Thyroid gland (tissue), 4 donors: Measurements from ENCODE around the gene CDKL5. TPM values are rescaled to one million over a fixed set of nuclear protein-coding genes. Genes with fewer than 3 reads are reported as not detected.

Experiments
- DNase-seq, 2 donors: peaks; one replicate each; pipeline ENCODE4 v3.0.0-alpha.2; 2019
- H3K27ac ChIP-seq, 3 donors: fragments of 200-600 bp; sonication (generic); 1 replicate in 2 of 3; 2 replicates in 1 of 3; pipeline ENCODE4 v1.5.1; 2016 to 2019; ENCODE audit warnings: mild to moderate bottlenecking in 1 of 3, moderate library complexity in 1 of 3
- H3K27me3 ChIP-seq: fragments of 200-600 bp; sonication (generic); one replicate; pipeline ENCODE4 v1.5.1; 2019
- H3K36me3 ChIP-seq, 2 donors: fragments of 200-600 bp; sonication (generic); one replicate each; pipeline ENCODE4 v1.5.1; 2016 to 2019
- H3K4me1 ChIP-seq, 2 donors: fragments of 200-600 bp; sonication (generic); one replicate each; pipeline ENCODE4 v1.5.1; 2017 to 2019
- H3K4me3 ChIP-seq, 3 donors: fragments of 200-600 bp; sonication (generic); replicated peaks in 1 of 3; 1 replicate in 2 of 3; 2 replicates in 1 of 3; pipeline ENCODE4 v1.5.1; 2016; ENCODE audit warnings: mild to moderate bottlenecking in 1 of 3
- H3K9me3 ChIP-seq: fragments of 200-600 bp; sonication (generic); one replicate; pipeline ENCODE4 v1.5.1; 2017
- POLR2A ChIP-seq, 2 donors: fragments of 450-650 bp; IDR thresholded peaks; one replicate each; pipeline ENCODE4 v1.6.1; 2017; ENCODE audit warnings: antibody characterized with exemption in 2 of 2, mild to moderate bottlenecking in 2 of 2, moderate library complexity in 1 of 2
- WGBS, 2 donors: methylation state at CpG; one replicate each; pipeline ENCODE4 v1.1.5; 2017; 5-methylcytosine and 5-hydroxymethylcytosine counted together
- intact Hi-C: fragments of 100-400 bp; cut with DNase I; formaldehyde crosslinking; loops from one replicate; pipeline ENCODE4 v1.15.1; 2023
- total RNA-seq, 4 donors: library from RNA; depleted of rRNA; stranded (reverse); fragments of >200 nt; gene quantifications; one replicate each; pipeline ENCODE4 v1.2.3, GENCODE V29; 2016
- TF ChIP-seq, protein P1 (sequence below), 6 experiments: fragments of 200-600 bp in 3 of 6; fragments of 450-650 bp in 3 of 6; sonication (generic) in 3 of 6; IDR thresholded peaks; one replicate each; pipeline ENCODE4 v1.5.1; 2016 to 2019; ENCODE audit warnings: antibody characterized with exemption in 6 of 6, mild to moderate bottlenecking in 2 of 6, inconsistent platforms in 1 of 6, moderate library complexity in 1 of 6

The CDKL5 gene
- total RNA-seq, 4 donors from 2014 or later: 8.4 to 14.8 (median 10.0) TPM

GRCh38 chrX:18557879-18558278 lies 132.5 kb downstream of the CDKL5 start:
- WGBS, 2 donors: 97% methylated on average over 1 of the region's 1 CpG
- no peak overlapping the region for H3K27ac ChIP-seq
- no peaks in the 10 kb centered on the region for H3K27me3 ChIP-seq
- no peaks in the 10 kb centered on the region for H3K9me3 ChIP-seq
- H3K4me1 ChIP-seq: no peaks in the 10 kb centered on the region
- H3K4me3 ChIP-seq: no peak overlapping the region
- no peaks in the 10 kb centered on the region for H3K36me3 ChIP-seq
- DNase-seq: no peak
- no peak for TF ChIP-seq POLR2A (IDR thresholded peaks at IDR 0.05)
- TF ChIP-seq, protein P1, sequence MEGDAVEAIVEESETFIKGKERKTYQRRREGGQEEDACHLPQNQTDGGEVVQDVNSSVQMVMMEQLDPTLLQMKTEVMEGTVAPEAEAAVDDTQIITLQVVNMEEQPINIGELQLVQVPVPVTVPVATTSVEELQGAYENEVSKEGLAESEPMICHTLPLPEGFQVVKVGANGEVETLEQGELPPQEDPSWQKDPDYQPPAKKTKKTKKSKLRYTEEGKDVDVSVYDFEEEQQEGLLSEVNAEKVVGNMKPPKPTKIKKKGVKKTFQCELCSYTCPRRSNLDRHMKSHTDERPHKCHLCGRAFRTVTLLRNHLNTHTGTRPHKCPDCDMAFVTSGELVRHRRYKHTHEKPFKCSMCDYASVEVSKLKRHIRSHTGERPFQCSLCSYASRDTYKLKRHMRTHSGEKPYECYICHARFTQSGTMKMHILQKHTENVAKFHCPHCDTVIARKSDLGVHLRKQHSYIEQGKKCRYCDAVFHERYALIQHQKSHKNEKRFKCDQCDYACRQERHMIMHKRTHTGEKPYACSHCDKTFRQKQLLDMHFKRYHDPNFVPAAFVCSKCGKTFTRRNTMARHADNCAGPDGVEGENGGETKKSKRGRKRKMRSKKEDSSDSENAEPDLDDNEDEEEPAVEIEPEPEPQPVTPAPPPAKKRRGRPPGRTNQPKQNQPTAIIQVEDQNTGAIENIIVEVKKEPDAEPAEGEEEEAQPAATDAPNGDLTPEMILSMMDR (IDR thresholded peaks at IDR 0.05): no peak
- intact Hi-C loops: no loop called here

GRCh38 chrX:18558799-18559198 lies 133.4 kb downstream of the CDKL5 start:
- WGBS, 2 donors: 77 to 90% methylated on average over 3 of the region's 3 CpGs
- no peaks in the 10 kb centered on the region for H3K9me3 ChIP-seq
- H3K27ac ChIP-seq: no peak overlapping the region
- no peaks in the 10 kb centered on the region for H3K36me3 ChIP-seq
- H3K27me3 ChIP-seq: no peaks in the 10 kb centered on the region
- H3K4me3 ChIP-seq: no peak overlapping the region
- intact Hi-C loops: no loop called here
- DNase-seq: no peak
- TF ChIP-seq POLR2A (IDR thresholded peaks at IDR 0.05): no peak
- TF ChIP-seq, protein P1 (IDR thresholded peaks at IDR 0.05): no peak
- no peaks in the 10 kb centered on the region for H3K4me1 ChIP-seq

- intact Hi-C loops: no loop called here
- Histone ChIP-seq H3K4me3 (no peak overlapping the region), H3K9me3 (no peaks in the 10 kb centered on the region), H3K27me3 (no peaks in the 10 kb centered on the region), H3K4me1 (no peaks in the 10 kb centered on the region), H3K27ac (no peak overlapping the region), H3K36me3 (no peaks in the 10 kb centered on the region)
- 95 to 100% methylated on average over 1 of the region's 1 CpG for WGBS, 2 donors
- DNase-seq: no peak
- TF ChIP-seq, protein P1 (IDR thresholded peaks at IDR 0.05): no peak
Measured at GRCh38 chrX:18561020-18561419, 135.6 kb downstream of the CDKL5 start.

DNA sequence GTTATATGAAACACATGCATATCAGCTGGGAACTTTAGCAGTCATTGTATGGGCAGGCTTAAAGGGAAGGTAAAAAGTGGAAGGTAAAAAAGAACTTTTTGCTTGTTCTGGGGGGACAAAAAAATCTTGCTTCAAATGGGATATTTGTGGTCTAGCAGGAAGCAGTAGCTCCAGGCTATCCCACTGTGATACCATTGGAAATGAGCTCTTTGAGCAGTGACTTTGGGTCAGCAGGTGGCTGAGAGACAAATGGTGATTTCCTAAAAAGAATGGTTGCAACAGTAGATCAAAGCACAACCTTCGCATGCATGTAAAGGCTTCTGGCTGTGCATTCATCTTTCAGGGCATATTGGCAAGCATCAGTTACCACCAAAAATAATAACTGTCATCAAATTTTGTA lies 140.3 kb downstream of the CDKL5 start:
- Histone ChIP-seq H3K27me3 (no peaks in the 10 kb centered on the region), H3K4me1 (no peaks in the 10 kb centered on the region), H3K36me3 (no peaks in the 10 kb centered on the region), H3K27ac (no peak overlapping the region), H3K9me3 (no peaks in the 10 kb centered on the region), H3K4me3 (no peak overlapping the region)
- WGBS, 2 donors: 92% methylated on average over 1 of the region's 1 CpG
- TF ChIP-seq, protein P1 (IDR thresholded peaks at IDR 0.05): no peak
- no peak for TF ChIP-seq POLR2A (IDR thresholded peaks at IDR 0.05)
- intact Hi-C loops: no loop called here
- DNase-seq: no peak

DNA sequence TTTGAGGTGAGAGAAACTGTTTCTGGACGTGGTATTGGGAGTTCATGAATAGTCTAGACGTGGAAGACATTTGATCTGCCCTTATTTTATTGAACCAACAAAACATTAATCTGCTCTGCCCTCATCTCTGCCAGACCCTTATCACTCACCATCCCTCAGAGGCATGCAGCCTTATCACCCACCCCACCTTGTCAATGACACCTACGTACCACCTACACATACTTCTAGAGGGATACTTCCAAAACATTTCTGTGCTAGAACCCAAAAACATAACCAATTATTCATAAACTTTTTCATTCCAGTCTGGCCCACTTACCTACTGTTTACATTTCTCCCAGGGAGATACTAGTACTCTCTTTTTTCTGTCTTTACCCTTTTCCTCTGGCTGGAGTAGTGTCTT lies 141.3 kb downstream of the CDKL5 start:
- Histone ChIP-seq H3K9me3 (no peaks in the 10 kb centered on the region), H3K4me1 (no peaks in the 10 kb centered on the region), H3K27ac (no peak overlapping the region), H3K4me3 (no peak overlapping the region), H3K27me3 (no peaks in the 10 kb centered on the region), H3K36me3 (no peaks in the 10 kb centered on the region)
- WGBS, 2 donors: 98% methylated on average over 3 of the region's 3 CpGs
- intact Hi-C loops: no loop called here
- TF ChIP-seq, protein P1 (IDR thresholded peaks at IDR 0.05): no peak
- no peak for TF ChIP-seq POLR2A (IDR thresholded peaks at IDR 0.05)
- no peak for DNase-seq
